IgD-negative memory B cell (primary cell): ENCODE results near the gene PCDHGA4. TPM values are rescaled to one million over a fixed set of nuclear protein-coding genes. Genes with fewer than 3 reads are reported as not detected.
A peak's percentile ranks its signal among the peaks of the same experiment; 100 is the strongest.
"Not testable (repeated sequence)": the region's sequence is repeated elsewhere in the genome, so short reads cannot be mapped to it uniquely, and the experiment has no call there.

ENCODE experiments used
- H3K27ac Mint-ChIP-seq, 3 donors: one replicate each; pipeline ENCODE4 v1.8.0; 2020 to 2022; ENCODE audit warnings: mild to moderate bottlenecking in 3 of 3, mixed read lengths in 3 of 3, moderate library complexity in 1 of 3
- H3K27me3 Mint-ChIP-seq: one replicate; pipeline ENCODE4 v1.8.0; 2021; ENCODE audit warnings: mixed read lengths
- H3K36me3 Mint-ChIP-seq: one replicate; pipeline ENCODE4 v1.8.0; 2020; ENCODE audit warnings: mild to moderate bottlenecking, mixed read lengths
- H3K4me1 Mint-ChIP-seq, 3 donors: one replicate each; pipeline ENCODE4 v1.8.0; 2020 to 2022; ENCODE audit warnings: mixed read lengths in 3 of 3, mild to moderate bottlenecking in 1 of 3
- H3K4me3 Mint-ChIP-seq, 4 donors: one replicate each; pipeline ENCODE4 v1.8.0; 2020 to 2022; ENCODE audit warnings: mild to moderate bottlenecking in 4 of 4, mixed read lengths in 4 of 4, moderate library complexity in 3 of 4
- H3K9me3 Mint-ChIP-seq, 3 donors: one replicate each; pipeline ENCODE4 v1.8.0; 2020 to 2021; ENCODE audit warnings: mixed read lengths in 3 of 3, mild to moderate bottlenecking in 1 of 3
- polyA plus RNA-seq: library from polyadenylated mRNA; unstranded; fragments of 300-500 nt; fragmentation: Illumina TruSeq; gene quantifications from one replicate; pipeline ENCODE4 v1.2.3, GENCODE V29; 2021

Gene PCDHGA4
- polyA plus RNA-seq, 1 donor from 2014 or later: not detected

DNA sequence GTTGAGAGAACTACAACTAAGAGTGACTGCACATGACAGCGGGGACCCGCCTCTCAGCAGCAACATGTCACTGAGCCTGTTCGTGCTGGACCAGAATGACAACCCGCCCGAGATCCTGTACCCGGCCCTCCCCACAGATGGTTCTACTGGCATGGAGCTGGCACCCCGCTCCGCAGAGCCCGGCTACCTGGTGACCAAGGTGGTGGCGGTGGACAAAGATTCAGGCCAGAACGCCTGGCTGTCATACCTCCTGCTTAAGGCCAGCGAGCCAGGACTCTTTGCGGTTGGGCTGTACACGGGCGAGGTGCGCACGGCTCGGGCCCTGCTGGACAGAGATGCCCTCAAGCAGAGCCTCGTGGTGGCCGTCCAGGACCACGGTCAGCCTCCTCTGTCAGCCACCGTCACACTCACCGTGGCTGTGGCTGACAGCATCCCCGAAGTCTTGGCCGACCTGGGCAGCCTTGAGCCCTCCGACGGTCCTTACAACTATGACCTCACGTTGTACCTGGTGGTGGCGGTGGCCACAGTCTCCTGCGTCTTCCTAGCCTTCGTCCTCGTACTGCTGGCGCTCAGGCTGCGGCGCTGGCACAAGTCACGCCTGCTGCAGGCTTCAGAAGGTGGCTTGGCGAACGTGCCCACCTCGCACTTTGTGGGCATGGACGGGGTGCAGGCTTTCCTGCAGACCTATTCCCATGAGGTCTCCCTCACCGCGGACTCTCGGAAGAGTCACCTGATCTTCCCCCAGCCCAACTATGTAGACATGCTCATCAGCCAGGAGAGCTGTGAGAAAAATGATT is 29.8 kb downstream of the PCDHGA4 start:
- H3K36me3 Mint-ChIP-seq: peaks cover 1% of the 10 kb centered on the region
- peaks cover 4 to 23% (median 8%) of the 10 kb centered on the region in 3 donors for H3K9me3 Mint-ChIP-seq

DNA sequence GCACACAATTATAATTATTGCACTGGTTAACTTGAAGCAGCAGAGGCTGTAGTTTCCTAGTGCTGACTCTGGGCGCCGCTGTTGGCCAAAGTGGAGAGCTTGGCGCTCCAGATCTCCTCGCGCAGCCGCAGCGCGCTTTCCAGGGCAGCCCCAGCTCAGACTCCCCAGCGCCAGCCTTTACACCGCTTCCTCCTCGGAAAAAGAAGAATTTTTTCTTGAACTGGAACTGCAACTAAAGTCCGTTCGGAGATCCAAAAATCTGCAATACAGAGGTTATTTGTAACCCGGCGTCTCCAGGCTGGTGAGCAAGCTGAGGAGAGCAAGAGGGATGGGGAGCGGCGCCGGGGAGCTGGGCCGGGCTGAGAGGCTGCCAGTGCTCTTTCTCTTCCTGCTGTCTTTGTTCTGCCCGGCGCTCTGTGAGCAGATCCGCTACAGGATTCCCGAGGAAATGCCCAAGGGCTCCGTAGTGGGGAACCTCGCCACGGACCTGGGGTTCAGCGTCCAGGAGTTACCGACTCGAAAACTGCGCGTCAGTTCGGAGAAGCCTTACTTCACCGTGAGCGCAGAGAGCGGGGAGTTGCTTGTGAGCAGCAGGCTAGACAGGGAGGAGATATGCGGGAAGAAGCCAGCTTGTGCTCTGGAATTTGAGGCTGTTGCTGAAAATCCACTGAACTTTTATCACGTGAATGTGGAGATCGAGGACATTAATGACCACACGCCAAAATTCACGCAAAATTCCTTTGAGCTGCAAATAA is 32.9 kb downstream of the PCDHGA4 start, which contains the start of gene PCDHGB4:
Gene PCDHGB4, plus strand, starts transcription at position 142 of the 755 bp plus-strand sequence. Its CDS starts 187 bp downstream, at position 329.
- Mint-ChIP-seq H3K27ac (peak within 1 kb of the TSS in 2 of 3 donors; percentile 16 to 67), H3K27me3 (peaks cover 37% of the 10 kb centered on the region), H3K9me3 (peaks cover 8 to 33% (median 9%) of the 10 kb centered on the region in 3 donors), H3K4me3 (peak within 1 kb of the TSS; percentile 43 to 83 (median 60))
- H3K36me3 Mint-ChIP-seq, H3K4me1 Mint-ChIP-seq: not testable (repeated sequence)

More for the DNA sequence above, 29.8 kb downstream of the PCDHGA4 start:
- no peak overlapping the region for H3K4me3 Mint-ChIP-seq
- H3K27me3 Mint-ChIP-seq: peaks cover 28% of the 10 kb centered on the region
- peaks cover 0 to 4% (median 2%) of the 10 kb centered on the region in 3 donors for H3K4me1 Mint-ChIP-seq
- H3K27ac Mint-ChIP-seq: no peak overlapping the region

DNA sequence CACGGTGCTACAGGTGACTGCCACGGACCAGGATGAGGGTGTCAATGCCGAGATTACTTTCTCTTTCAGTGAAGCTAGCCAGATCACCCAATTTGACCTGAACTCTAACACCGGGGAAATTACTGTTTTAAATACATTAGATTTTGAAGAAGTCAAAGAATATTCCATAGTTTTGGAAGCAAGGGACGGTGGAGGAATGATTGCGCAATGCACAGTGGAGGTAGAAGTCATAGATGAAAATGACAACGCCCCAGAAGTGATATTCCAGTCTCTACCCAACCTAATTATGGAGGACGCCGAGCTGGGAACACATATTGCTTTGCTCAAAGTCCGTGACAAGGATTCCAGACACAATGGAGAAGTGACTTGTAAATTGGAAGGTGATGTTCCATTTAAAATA is 33.8 kb downstream of the PCDHGA4 start:
- Mint-ChIP-seq H3K27ac (peak overlapping the region in 2 of 3 donors; percentile 16 to 48), H3K36me3 (peaks cover 3% of the 10 kb centered on the region), H3K4me1 (peaks cover 0 to 4% (median 2%) of the 10 kb centered on the region in 3 donors), H3K4me3 (no peak overlapping the region), H3K9me3 (peaks cover 10 to 36% (median 11%) of the 10 kb centered on the region in 3 donors), H3K27me3 (peaks cover 29% of the 10 kb centered on the region)

DNA sequence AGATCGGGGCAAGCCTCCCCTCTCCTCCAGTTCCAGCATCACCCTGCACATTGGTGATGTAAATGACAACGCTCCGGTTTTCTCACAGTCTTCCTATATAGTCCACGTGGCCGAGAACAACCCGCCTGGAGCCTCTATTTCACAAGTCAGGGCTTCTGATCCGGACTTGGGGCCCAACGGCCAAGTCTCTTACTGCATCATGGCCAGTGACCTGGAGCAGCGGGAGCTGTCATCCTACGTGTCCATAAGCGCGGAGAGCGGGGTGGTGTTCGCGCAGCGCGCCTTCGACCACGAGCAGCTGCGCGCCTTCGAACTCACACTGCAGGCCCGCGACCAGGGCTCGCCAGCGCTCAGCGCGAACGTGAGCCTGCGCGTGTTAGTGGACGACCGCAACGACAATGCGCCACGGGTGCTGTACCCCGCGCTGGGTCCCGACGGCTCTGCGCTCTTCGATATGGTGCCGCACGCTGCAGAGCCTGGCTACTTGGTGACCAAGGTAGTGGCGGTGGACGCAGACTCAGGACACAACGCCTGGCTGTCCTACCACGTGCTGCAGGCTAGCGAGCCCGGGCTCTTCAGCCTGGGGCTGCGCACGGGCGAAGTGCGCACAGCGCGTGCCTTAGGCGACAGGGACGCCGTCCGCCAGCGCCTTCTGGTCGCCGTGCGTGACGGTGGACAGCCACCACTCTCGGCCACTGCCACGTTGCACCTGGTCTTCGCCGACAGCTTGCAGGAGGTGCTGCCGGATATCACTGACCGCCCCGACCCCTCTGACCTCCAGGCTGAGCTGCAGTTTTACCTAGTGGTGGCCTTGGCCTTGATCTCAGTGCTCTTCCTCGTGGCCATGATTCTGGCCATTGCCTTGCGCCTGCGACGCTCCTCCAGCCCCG is 34.6 kb downstream of the PCDHGA4 start:
- peaks cover 10 to 41% (median 13%) of the 10 kb centered on the region in 3 donors for H3K9me3 Mint-ChIP-seq
- H3K4me3 Mint-ChIP-seq: peak overlapping the region in 1 of 4 donors; percentile 84
- H3K27ac Mint-ChIP-seq: peak overlapping the region in 2 of 3 donors; percentile 16 to 57
- peaks cover 3% of the 10 kb centered on the region for H3K36me3 Mint-ChIP-seq
- peaks cover 0 to 4% (median 2%) of the 10 kb centered on the region in 3 donors for H3K4me1 Mint-ChIP-seq
- peaks cover 32% of the 10 kb centered on the region for H3K27me3 Mint-ChIP-seq

DNA sequence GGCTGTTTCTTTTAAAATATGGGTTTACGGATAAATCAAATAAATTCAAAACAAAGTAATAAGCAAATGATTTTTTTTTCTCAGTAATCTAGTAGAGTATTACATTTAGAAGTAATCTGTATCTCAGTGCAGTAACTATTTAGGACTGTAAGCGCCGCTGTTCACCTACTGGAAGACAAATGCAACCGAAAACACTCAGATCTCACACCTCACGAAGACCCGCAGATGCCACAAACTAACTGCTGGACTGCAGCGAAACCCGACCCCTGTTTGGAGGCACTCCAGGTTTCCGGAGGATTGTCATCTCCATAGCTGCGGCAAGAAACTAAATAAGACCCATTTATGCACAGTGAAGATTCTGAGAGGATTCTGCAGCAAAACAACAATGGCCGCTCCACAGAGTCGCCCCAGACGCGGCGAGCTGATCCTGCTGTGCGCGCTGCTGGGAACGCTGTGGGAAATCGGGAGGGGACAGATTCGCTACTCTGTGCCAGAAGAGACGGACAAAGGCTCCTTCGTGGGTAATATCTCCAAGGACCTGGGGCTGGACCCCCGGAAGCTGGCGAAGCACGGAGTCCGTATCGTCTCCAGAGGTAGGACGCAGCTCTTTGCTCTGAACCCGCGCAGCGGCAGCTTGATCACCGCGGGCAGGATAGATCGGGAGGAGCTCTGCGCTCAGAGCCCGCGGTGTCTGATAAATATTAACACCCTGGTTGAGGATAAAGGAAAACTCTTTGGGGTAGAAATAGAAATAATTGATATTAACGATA is 37.8 kb downstream of the PCDHGA4 start, which contains the start of gene PCDHGA8:
Gene PCDHGA8, plus strand, starts transcription at position 205 of the 770 bp plus-strand sequence. Its CDS starts 181 bp downstream, at position 386.
- H3K27me3 Mint-ChIP-seq: peaks cover 32% of the 10 kb centered on the region
- H3K9me3 Mint-ChIP-seq: peaks cover 10 to 27% (median 22%) of the 10 kb centered on the region in 3 donors
- H3K4me3 Mint-ChIP-seq: no peak within 1 kb of the TSS

DNA sequence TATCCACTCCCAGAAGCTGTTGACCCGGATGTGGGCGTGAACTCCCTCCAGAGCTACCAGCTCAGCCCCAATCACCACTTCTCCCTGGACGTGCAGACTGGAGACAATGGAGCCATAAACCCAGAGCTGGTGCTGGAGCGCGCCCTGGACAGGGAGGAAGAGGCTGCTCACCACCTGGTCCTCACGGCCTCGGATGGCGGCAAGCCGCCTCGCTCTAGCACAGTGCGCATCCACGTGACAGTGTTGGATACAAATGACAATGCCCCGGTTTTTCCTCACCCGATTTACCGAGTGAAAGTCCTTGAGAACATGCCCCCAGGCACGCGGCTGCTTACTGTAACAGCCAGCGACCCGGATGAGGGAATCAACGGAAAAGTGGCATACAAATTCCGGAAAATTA is 38.4 kb downstream of the PCDHGA4 start:
- Mint-ChIP-seq H3K27me3 (peaks cover 32% of the 10 kb centered on the region), H3K9me3 (peaks cover 10 to 26% (median 22%) of the 10 kb centered on the region in 3 donors), H3K4me1 (peaks cover 0 to 4% (median 2%) of the 10 kb centered on the region in 3 donors), H3K27ac (peak overlapping the region in 1 of 3 donors; percentile 62), H3K4me3 (no peak overlapping the region), H3K36me3 (peaks cover 3% of the 10 kb centered on the region)

More for the DNA sequence above, 37.8 kb downstream of the PCDHGA4 start, which contains the start of gene PCDHGA8:
- peaks cover 3% of the 10 kb centered on the region for H3K36me3 Mint-ChIP-seq
- peak within 1 kb of the TSS in 2 of 3 donors; percentile 53 to 76 for H3K27ac Mint-ChIP-seq
- peaks cover 0 to 4% (median 2%) of the 10 kb centered on the region in 3 donors for H3K4me1 Mint-ChIP-seq

DNA sequence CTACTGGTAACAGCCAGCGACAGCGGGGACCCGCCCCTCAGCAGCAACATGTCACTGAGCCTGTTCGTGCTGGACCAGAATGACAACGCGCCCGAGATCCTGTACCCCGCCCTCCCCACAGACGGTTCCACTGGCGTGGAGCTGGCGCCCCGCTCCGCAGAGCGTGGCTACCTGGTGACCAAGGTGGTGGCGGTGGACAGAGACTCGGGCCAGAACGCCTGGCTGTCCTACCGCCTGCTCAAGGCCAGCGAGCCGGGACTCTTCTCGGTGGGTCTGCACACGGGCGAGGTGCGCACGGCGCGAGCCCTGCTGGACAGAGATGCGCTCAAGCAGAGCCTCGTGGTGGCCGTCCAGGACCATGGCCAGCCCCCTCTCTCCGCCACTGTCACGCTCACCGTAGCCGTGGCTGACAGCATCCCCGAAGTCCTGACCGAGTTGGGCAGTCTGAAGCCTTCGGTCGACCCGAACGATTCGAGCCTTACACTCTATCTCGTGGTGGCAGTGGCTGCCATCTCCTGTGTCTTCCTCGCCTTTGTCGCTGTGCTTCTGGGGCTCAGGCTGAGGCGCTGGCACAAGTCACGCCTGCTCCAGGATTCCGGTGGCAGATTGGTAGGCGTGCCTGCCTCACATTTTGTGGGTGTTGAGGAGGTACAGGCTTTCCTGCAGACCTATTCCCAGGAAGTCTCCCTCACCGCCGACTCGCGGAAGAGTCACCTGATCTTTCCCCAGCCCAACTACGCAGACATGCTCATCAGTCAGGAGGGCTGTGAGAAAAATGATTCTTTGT is 39.8 kb downstream of the PCDHGA4 start:
- Mint-ChIP-seq H3K9me3 (peaks cover 9 to 29% (median 24%) of the 10 kb centered on the region in 3 donors), H3K4me3 (peak overlapping the region in 1 of 4 donors; percentile 17), H3K27ac (peak overlapping the region in 1 of 3 donors; percentile 83), H3K27me3 (peaks cover 36% of the 10 kb centered on the region)
- H3K4me1 Mint-ChIP-seq, H3K36me3 Mint-ChIP-seq: not testable (repeated sequence)

DNA sequence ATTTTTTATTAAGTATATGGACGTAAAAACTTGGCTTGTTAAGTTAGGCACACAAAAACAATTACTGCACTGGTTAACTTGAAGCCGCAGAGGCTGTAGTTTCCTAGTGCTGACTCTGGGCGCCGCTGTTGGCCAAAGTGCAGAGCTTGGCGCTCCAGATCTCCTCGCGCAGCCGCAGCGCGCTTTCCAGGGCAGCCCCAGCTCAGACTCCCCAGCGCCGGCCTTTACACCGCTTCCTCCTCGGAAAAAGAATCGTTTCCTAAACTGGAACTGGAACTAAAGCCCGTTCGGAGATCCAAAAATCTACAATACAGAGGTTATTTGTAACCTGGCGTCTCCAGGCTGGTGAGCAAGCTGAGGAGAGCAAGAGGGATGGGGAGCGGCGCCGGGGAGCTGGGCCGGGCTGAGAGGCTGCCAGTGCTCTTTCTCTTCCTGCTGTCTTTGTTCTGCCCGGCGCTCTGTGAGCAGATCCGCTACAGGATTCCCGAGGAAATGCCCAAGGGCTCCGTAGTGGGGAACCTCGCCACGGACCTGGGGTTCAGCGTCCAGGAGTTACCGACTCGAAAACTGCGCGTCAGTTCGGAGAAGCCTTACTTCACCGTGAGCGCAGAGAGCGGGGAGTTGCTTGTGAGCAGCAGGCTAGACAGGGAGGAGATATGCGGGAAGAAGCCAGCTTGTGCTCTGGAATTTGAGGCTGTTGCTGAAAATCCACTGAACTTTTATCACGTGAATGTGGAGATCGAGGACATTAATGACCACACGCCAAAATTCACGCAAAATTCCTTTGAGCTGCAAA is 43.1 kb downstream of the PCDHGA4 start, which contains the start of gene PCDHGB5:
Gene PCDHGB5, plus strand, starts transcription at position 192 of the 796 bp plus-strand sequence. Its CDS starts 181 bp downstream, at position 373.
- Mint-ChIP-seq H3K4me3 (peak within 1 kb of the TSS; percentile 73 to 84 (median 80)), H3K27me3 (peaks cover 36% of the 10 kb centered on the region), H3K9me3 (peaks cover 6 to 37% (median 19%) of the 10 kb centered on the region in 3 donors), H3K27ac (peak within 1 kb of the TSS in 2 of 3 donors; percentile 46 to 67)
- not testable (repeated sequence) for H3K36me3 Mint-ChIP-seq, H3K4me1 Mint-ChIP-seq

DNA sequence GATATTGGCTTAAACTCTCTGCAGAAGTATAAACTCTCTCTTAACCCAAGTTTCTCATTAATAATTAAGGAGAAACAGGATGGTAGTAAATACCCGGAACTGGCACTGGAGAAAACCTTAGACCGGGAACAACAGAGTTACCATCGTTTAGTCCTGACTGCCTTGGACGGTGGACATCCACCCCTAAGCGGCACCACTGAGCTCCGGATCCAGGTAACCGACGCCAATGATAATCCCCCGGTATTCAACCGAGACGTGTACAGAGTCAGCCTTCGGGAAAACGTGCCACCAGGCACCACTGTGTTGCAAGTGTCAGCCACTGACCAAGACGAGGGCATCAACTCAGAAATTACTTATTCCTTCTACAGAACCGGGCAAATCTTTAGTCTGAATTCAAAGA is 43.8 kb downstream of the PCDHGA4 start:
- Mint-ChIP-seq H3K27me3 (peaks cover 42% of the 10 kb centered on the region), H3K9me3 (peaks cover 5 to 35% (median 19%) of the 10 kb centered on the region in 3 donors), H3K4me3 (peak overlapping the region in 2 of 4 donors; percentile 8 to 81), H3K36me3 (peaks cover 4% of the 10 kb centered on the region), H3K27ac (peak overlapping the region in 2 of 3 donors; percentile 46 to 51), H3K4me1 (peaks cover 0 to 3% (median 3%) of the 10 kb centered on the region in 3 donors)

DNA sequence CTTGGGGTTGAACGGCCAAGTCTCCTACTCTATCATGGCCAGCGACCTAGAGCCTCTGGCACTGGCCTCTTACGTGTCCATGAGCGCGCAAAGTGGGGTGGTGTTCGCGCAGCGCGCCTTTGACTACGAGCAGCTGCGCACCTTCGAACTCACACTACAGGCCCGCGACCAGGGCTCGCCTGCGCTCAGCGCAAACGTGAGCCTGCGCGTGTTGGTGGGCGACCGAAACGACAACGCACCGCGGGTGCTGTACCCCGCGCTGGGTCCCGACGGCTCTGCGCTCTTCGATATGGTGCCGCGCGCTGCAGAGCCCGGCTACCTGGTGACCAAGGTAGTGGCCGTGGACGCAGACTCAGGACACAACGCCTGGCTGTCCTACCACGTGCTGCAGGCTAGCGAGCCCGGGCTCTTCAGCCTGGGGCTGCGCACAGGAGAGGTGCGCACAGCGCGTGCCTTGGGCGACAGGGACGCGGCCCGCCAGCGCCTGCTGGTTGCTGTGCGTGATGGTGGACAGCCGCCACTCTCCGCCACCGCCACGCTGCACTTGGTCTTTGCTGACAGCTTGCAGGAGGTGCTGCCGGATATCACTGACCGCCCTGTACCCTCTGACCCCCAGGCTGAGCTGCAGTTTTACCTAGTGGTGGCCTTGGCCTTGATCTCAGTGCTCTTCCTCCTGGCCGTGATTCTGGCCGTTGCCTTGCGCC is 44.9 kb downstream of the PCDHGA4 start:
- H3K9me3 Mint-ChIP-seq: peaks cover 4 to 40% (median 21%) of the 10 kb centered on the region in 3 donors

DNA sequence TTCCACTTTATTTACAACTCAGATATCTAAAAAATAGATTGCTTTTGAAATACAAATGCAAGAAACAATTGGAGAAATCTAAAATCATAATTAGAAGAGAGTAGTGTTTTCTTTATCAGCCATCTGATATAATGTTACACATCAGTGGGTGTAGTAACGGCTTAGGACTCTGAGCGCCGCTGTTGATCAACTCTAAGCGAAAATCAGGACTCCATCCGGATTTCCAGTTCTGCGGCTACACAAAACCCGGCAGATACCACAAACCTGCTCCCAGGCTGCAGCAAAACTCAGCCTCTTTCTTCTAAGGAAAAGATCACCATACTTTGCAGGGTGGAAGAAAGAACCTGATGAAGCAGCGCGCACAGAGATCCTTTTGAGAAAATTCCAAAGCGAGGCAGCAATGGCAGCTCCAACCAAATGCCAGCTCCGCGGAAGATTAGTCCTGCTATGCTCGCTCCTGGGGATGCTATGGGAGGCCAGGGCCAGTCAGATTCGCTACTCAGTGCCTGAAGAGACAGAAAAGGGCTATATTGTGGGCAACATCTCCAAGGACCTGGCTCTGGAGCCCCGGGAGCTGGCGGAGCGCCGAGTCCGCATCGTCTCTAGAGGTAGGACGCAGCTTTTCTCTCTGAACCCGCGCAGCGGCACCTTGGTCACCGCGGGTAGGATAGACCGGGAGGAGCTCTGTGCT is 47.9 kb downstream of the PCDHGA4 start, which contains the start of gene PCDHGA9:
Gene PCDHGA9, plus strand, starts transcription at position 226 of the 691 bp plus-strand sequence. Its CDS starts 175 bp downstream, at position 401.
- peaks cover 53% of the 10 kb centered on the region for H3K27me3 Mint-ChIP-seq
- H3K9me3 Mint-ChIP-seq: peaks cover 7 to 32% (median 21%) of the 10 kb centered on the region in 3 donors
- H3K4me1 Mint-ChIP-seq: peaks cover 0 to 3% (median 3%) of the 10 kb centered on the region in 3 donors
- peaks cover 4% of the 10 kb centered on the region for H3K36me3 Mint-ChIP-seq
- H3K4me3 Mint-ChIP-seq: peak within 1 kb of the TSS; percentile 23 to 93 (median 75)
- H3K27ac Mint-ChIP-seq: peak within 1 kb of the TSS; percentile 34 to 76 (median 74)

More for the DNA sequence above, 44.9 kb downstream of the PCDHGA4 start:
- Mint-ChIP-seq H3K36me3 (peaks cover 4% of the 10 kb centered on the region), H3K27ac (peak overlapping the region in 2 of 3 donors; percentile 51 to 87), H3K27me3 (peaks cover 46% of the 10 kb centered on the region), H3K4me3 (peak overlapping the region in 3 of 4 donors; percentile 2 to 75 (median 38)), H3K4me1 (peaks cover 0 to 3% (median 3%) of the 10 kb centered on the region in 3 donors)
